Kidney epithelial cell (primary cell): ENCODE results near the gene C19orf81. TPM values are rescaled to one million over a fixed set of nuclear protein-coding genes. Genes with fewer than 3 reads are reported as not detected.

ENCODE experiments used
- DNase-seq: peaks from one replicate; pipeline ENCODE4 v3.0.0-alpha.2; 2010; ENCODE audit warnings: low read depth
- H3K27me3 ChIP-seq: 2 replicates; pipeline ENCODE4 v1.6.0; 2011; ENCODE audit warnings: low read length; ENCODE audit not compliant: control insufficient read depth, insufficient read depth
- H3K36me3 ChIP-seq: 2 replicates; pipeline ENCODE4 v1.5.1; 2011; ENCODE audit warnings: low read length; ENCODE audit not compliant: control insufficient read depth, insufficient read depth
- H3K4me3 ChIP-seq: 2 replicates; pipeline ENCODE4 v1.5.1; 2011; ENCODE audit warnings: low read depth, mild to moderate bottlenecking, control low read depth, low read length
- CTCF ChIP-seq: IDR thresholded peaks from 2 replicates; pipeline ENCODE4 v1.5.1; 2011; ENCODE audit warnings: mild to moderate bottlenecking, moderate library complexity, low read length, control low read depth, inconsistent platforms; ENCODE audit not compliant: insufficient read depth, poor library complexity, severe bottlenecking
- total RNA-seq: library from RNA; depleted of rRNA; stranded (reverse); fragments of >200 nt; gene quantifications from 2 replicates; pipeline ENCODE4 v1.2.3, GENCODE V29; 2015

Gene C19orf81
- total RNA-seq, 1 donor from 2014 or later = 16.5 TPM

- Histone ChIP-seq H3K36me3 (no peaks in the 10 kb centered on the region), H3K27me3 (peaks cover 30% of the 10 kb centered on the region), H3K4me3 (peak overlapping the region; percentile 42)
- peak; percentile 91 for DNase-seq
- TF ChIP-seq CTCF = no peak
Measured at GRCh38 chr19:50657712-50658440, 8.6 kb downstream of the C19orf81 start.

- Histone ChIP-seq H3K4me3 (peak overlapping the region; percentile 59), H3K27me3 (peaks cover 35% of the 10 kb centered on the region), H3K36me3 (no peaks in the 10 kb centered on the region)
- DNase-seq = no peak
- no peak for TF ChIP-seq CTCF
Measured at GRCh38 chr19:50658441-50659317, 9.4 kb downstream of the C19orf81 start.

GRCh38 chr19:50659318-50660087 lies 10.3 kb downstream of the C19orf81 start:
- no peak for TF ChIP-seq CTCF
- Histone ChIP-seq H3K36me3 (no peaks in the 10 kb centered on the region), H3K4me3 (peak overlapping the region; percentile 18), H3K27me3 (peaks cover 35% of the 10 kb centered on the region)
- no peak for DNase-seq

GRCh38 chr19:50660088-50660366 lies 10.8 kb downstream of the C19orf81 start:
- no peaks in the 10 kb centered on the region for H3K36me3 ChIP-seq
- TF ChIP-seq CTCF = no peak
- no peak for DNase-seq
- no peak overlapping the region for H3K4me3 ChIP-seq
- peaks cover 36% of the 10 kb centered on the region for H3K27me3 ChIP-seq

GRCh38 chr19:50661023-50661422 lies 11.8 kb downstream of the C19orf81 start:
- DNase-seq = no peak
- H3K36me3 ChIP-seq = no peaks in the 10 kb centered on the region
- no peak for TF ChIP-seq CTCF
- H3K4me3 ChIP-seq = no peak overlapping the region
- peaks cover 40% of the 10 kb centered on the region for H3K27me3 ChIP-seq
